ENCODE measurements around the gene DNAJB5. TPM values are rescaled to one million over a fixed set of nuclear protein-coding genes. Genes with fewer than 3 reads are reported as not detected.
A peak's percentile ranks its signal among the peaks of the same experiment; 100 is the strongest.

The DNAJB5 gene
- total and polyA plus RNA-seq, 2 experiments from 2014 or later = 20.3 to 37.4 TPM

- peaks cover 26% of the 10 kb centered on the region for H3K27me3 Mint-ChIP-seq (ENCODE audit: insufficient read depth, low read depth, poor library complexity)
- Histone ChIP-seq H3K36me3 (ENCODE audit: insufficient read depth) (no peaks in the 10 kb centered on the region), H3K4me1 (ENCODE audit: insufficient read depth) (peaks cover 3% of the 10 kb centered on the region; the same call in 1 of the 2 replicates), H4K20me1 (replicated peaks; ENCODE audit: insufficient read depth) (no peaks in the 10 kb centered on the region), H3K79me2 (replicated peaks; ENCODE audit: insufficient read depth) (no peaks in the 10 kb centered on the region), H3F3A (replicated peaks; ENCODE audit: low read depth) (0 out of 2 replicates have a peak, but pooled peaks cover 3% of the 10 kb centered on the region), H3K9me2 (ENCODE audit: insufficient read depth) (no peaks in the 10 kb centered on the region), H3K4me3 (no peak overlapping the region), H2AFZ (no peak overlapping the region), H3K4me2 (no peak overlapping the region), H3K27ac (ENCODE audit: low read depth) (no peak overlapping the region), H3K27me3 (ENCODE audit: insufficient read depth) (peaks cover 63% of the 10 kb centered on the region)
- no peak for DNase-seq (ENCODE audit: low spot score)
- peaks cover 2% of the 10 kb centered on the region; the same call in 1 of the 3 replicates for H3K4me1 Mint-ChIP-seq
- no peaks in the 10 kb centered on the region for H3K36me3 Mint-ChIP-seq (ENCODE audit: low read depth)
- H3K27ac Mint-ChIP-seq = no peak overlapping the region
- H3K4me3 Mint-ChIP-seq = 0 out of 3 replicates have a peak overlapping the region, but pooled peaks have one; percentile 75
- H3K9me3 Mint-ChIP-seq = no peaks in the 10 kb centered on the region
- TF ChIP-seq ZNF114 (CRISPR knock-in tag; IDR thresholded peaks at IDR 0.05) = no peak
- no peak for ATAC-seq
Observed at GRCh38 chr9:34956648-34957047, 32.9 kb upstream of the DNAJB5 start.

DNA sequence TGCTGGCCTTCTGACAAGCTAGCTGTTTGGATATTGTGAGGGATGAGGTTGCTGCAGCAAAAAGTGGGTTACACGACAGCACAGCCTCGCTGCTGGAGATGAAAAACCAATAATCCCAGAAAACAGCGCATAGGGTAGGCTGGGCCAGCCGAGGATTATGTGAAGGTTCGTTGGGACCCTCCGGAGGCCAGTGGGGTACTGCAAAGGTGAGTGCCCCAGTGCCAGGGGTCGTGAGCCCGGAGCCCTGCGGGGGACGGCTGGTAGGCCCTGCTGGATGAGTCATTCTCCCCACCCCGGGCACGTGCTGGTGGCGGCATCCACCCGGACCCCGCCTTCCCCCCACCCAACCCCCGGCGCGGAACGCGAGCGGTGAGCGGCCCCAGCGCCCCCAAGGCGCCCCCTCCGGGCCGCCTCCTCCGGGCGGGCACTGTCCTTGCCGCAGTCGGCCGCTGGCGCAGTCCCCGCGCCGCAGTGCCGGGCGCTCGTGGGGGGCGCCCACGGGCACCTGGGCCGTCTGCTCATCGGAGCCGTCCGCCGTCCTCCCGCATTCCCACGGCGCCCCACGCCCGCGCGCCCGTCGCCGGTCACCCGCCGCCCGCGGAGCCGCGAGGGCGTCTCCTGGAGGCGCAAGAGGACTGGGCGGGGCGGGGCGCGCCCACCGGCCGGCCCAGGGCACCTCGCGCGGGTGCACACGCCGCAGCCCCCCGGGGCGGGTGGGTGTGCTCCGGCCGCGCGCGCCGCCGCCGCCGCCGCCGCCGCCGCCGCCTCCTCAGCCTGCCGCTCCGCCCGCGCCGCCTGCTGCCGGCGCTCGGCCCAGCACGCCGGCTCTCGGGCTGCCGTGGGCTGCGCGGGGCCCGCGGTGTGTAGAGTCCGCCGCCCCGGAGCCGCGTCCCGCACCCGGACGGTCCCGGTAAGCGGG, 31.8 kb upstream of the DNAJB5 start, which contains the start of gene PHF24:
TSS of gene PHF24 (plus strand) at position 794 of the 919 bp plus-strand sequence. CDS start 13,014 bp downstream, outside the sequence.
- Histone ChIP-seq H2AFZ (peak within 1 kb of the TSS; percentile 91), H3K27me3 (ENCODE audit: insufficient read depth) (peaks cover 69% of the 10 kb centered on the region), H3K79me2 (replicated peaks; ENCODE audit: insufficient read depth) (no peaks in the 10 kb centered on the region), H3F3A (replicated peaks; ENCODE audit: low read depth) (0 out of 2 replicates have a peak, but pooled peaks cover 3% of the 10 kb centered on the region), H3K9me2 (ENCODE audit: insufficient read depth) (no peaks in the 10 kb centered on the region), H3K4me3 (peak within 1 kb of the TSS; percentile 63), H3K27ac (ENCODE audit: low read depth) (no peak within 1 kb of the TSS), H3K36me3 (ENCODE audit: insufficient read depth) (no peaks in the 10 kb centered on the region), H3K4me2 (peak within 1 kb of the TSS; percentile 82), H3K4me1 (ENCODE audit: insufficient read depth) (peaks cover 8% of the 10 kb centered on the region; the same call in 1 of the 2 replicates), H4K20me1 (replicated peaks; ENCODE audit: insufficient read depth) (no peaks in the 10 kb centered on the region)
- DNase-seq (ENCODE audit: low spot score) = peak; percentile 57
- Mint-ChIP-seq H3K9me3 (no peaks in the 10 kb centered on the region), H3K27ac (no peak within 1 kb of the TSS), H3K4me1 (peaks cover 13% of the 10 kb centered on the region; the same call in 2 of the 3 replicates), H3K4me3 (peak within 1 kb of the TSS; percentile 75), H3K36me3 (ENCODE audit: low read depth) (no peaks in the 10 kb centered on the region), H3K27me3 (ENCODE audit: insufficient read depth, low read depth, poor library complexity) (peaks cover 26% of the 10 kb centered on the region)
- peak; percentile 70 for ATAC-seq
- TF ChIP-seq, protein P1, sequence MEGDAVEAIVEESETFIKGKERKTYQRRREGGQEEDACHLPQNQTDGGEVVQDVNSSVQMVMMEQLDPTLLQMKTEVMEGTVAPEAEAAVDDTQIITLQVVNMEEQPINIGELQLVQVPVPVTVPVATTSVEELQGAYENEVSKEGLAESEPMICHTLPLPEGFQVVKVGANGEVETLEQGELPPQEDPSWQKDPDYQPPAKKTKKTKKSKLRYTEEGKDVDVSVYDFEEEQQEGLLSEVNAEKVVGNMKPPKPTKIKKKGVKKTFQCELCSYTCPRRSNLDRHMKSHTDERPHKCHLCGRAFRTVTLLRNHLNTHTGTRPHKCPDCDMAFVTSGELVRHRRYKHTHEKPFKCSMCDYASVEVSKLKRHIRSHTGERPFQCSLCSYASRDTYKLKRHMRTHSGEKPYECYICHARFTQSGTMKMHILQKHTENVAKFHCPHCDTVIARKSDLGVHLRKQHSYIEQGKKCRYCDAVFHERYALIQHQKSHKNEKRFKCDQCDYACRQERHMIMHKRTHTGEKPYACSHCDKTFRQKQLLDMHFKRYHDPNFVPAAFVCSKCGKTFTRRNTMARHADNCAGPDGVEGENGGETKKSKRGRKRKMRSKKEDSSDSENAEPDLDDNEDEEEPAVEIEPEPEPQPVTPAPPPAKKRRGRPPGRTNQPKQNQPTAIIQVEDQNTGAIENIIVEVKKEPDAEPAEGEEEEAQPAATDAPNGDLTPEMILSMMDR (conservative IDR thresholded peaks at IDR 0.05; ENCODE audit: low read depth in 2 of 2) = 0 out of 4 replicates have a peak, but pooled peaks of 1 of the 2 experiments have one; percentile 10
- no peak for TF ChIP-seq POLR2AphosphoS5 (IDR thresholded peaks at IDR 0.05; ENCODE audit: low read depth)
- TF ChIP-seq CREB1 (CRISPR knock-in tag; IDR thresholded peaks at IDR 0.05; ENCODE audit: low read depth) = no peak

GRCh38 chr9:34958411-34958982, 31.0 kb upstream of the DNAJB5 start:
- TF ChIP-seq, protein P1 (conservative IDR thresholded peaks at IDR 0.05; ENCODE audit: low read depth in 2 of 2) = no peak
- TF ChIP-seq JUNB (IDR thresholded peaks at IDR 0.05; ENCODE audit: unreplicated experiment) = no peak

More at GRCh38 chr9:34958411-34958982, 31.0 kb upstream of the DNAJB5 start:
- Histone ChIP-seq H3K27me3 (ENCODE audit: insufficient read depth) (peaks cover 69% of the 10 kb centered on the region), H3K79me2 (replicated peaks; ENCODE audit: insufficient read depth) (no peaks in the 10 kb centered on the region), H3F3A (replicated peaks; ENCODE audit: low read depth) (0 out of 2 replicates have a peak, but pooled peaks cover 3% of the 10 kb centered on the region), H4K20me1 (replicated peaks; ENCODE audit: insufficient read depth) (no peaks in the 10 kb centered on the region), H3K4me1 (ENCODE audit: insufficient read depth) (peaks cover 8% of the 10 kb centered on the region; the same call in 1 of the 2 replicates), H3K4me3 (peak overlapping the region; percentile 63), H3K27ac (ENCODE audit: low read depth) (no peak overlapping the region), H3K36me3 (ENCODE audit: insufficient read depth) (no peaks in the 10 kb centered on the region), H3K9me2 (ENCODE audit: insufficient read depth) (no peaks in the 10 kb centered on the region), H3K4me2 (peak overlapping the region; percentile 82), H2AFZ (peak overlapping the region; percentile 56; the same call in 1 of the 2 replicates)
- no peaks in the 10 kb centered on the region for H3K9me3 Mint-ChIP-seq
- H3K36me3 Mint-ChIP-seq (ENCODE audit: low read depth) = no peaks in the 10 kb centered on the region
- H3K4me1 Mint-ChIP-seq = peaks cover 19% of the 10 kb centered on the region; the same call in 2 of the 3 replicates
- H3K27me3 Mint-ChIP-seq (ENCODE audit: insufficient read depth, low read depth, poor library complexity) = peaks cover 26% of the 10 kb centered on the region
- DNase-seq (ENCODE audit: low spot score) = no peak
- no peak overlapping the region for H3K27ac Mint-ChIP-seq
- H3K4me3 Mint-ChIP-seq = peak overlapping the region; percentile 65
- peak; percentile 8; the same call in 2 of the 3 replicates for ATAC-seq
